GM10248 (cell line): ENCODE measurements around the gene PRKRA.
A peak's percentile ranks its signal among the peaks of the same experiment; 100 is the strongest.

Source experiments
- CTCF ChIA-PET: fragments of 300-600 bp; sonication (Branson Sonifier 250); formaldehyde crosslinking; extraction: SDS; loops from one replicate; lab custom pipeline; 2021; ENCODE audit warnings: antibody characterized with exemption; lab: Yijun Ruan, JAX
- POLR2A ChIA-PET: fragments of 350-650 bp; sonication (Branson Sonifier 250); formaldehyde crosslinking; extraction: SDS; loops from one replicate; lab custom pipeline; 2020; ENCODE audit warnings: antibody characterized with exemption; lab: Yijun Ruan, JAX
- DNase-seq: peaks from one replicate; pipeline ENCODE4 v3.0.0; 2012; ENCODE audit errors: extremely low spot score
- CTCF ChIP-seq: IDR thresholded peaks from 2 replicates; pipeline ENCODE4 v1.5.1; 2012; ENCODE audit warnings: mild to moderate bottlenecking, low read depth; ENCODE audit errors: extremely low read depth, missing control alignments, control extremely low read depth

The PRKRA gene

GRCh38 chr2:178450774-178451525, at the start of gene PRKRA, which contains the start of gene PJVK:
TSS of gene PRKRA (minus strand) at chr2:178451175. CDS start at chr2:178451030, 145 bp downstream.
TSS of gene PJVK (plus strand) at chr2:178451378. CDS start at chr2:178453410, 2,032 bp downstream.
- ChIA-PET POLR2A (interaction anchor here (0.5 to 0.7 kb wide), 4 partner anchors 32 to 315 kb away, joined by 3 to 4 read pairs (median 3); no protein-coding TSS in a partner anchor), CTCF (interaction anchor here (0.7 to 3.5 kb wide), 10 partner anchors 11 to 145 kb away, joined by 3 to 18 read pairs (median 4); no protein-coding TSS in a partner anchor)
- TF ChIP-seq CTCF: no peak
- DNase-seq: peak; percentile 98

DNA sequence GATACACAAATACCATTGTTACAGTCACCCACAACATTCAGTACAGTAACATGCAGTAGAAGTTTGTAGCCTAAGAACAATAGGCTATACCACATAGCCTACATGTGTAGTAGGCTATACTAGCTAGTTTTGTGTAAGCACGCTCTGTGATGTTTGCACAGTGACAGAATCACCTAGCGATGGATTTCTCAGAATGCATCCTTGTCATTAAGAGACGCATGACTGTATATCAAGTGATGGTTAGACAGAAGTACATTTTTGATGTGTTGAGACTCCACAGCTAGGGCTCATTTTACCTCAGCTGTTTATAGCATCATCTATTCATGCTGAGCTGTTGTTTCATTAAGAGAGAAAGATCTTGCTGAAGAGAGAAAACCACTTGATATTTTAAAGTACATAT, 48.7 kb upstream of the PRKRA start:
- no peak for TF ChIP-seq CTCF
- no peak for DNase-seq
- CTCF ChIA-PET: interaction anchor here (1.5 kb wide), 1 partner anchor 17 kb away, joined by 3 read pairs; no protein-coding TSS in a partner anchor
- POLR2A ChIA-PET: no interaction called here

DNA sequence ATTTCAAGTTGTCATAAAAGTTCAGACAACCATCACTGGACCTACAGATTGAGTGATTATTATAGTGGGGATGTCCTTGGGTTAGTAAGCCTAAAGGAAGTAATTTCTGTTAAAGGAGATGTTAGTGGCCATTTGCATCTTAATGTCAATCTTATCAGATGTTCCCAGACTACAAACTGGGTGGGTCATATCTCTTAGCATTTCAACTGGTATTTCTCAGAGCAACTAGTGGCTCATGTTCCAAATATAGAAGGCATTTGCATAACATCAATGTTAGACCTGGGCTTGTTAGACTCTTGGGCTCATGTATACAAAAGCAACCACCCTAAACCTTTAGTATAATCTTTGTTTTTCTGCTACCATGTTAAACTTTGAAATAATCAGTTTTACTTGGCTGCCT, 47.2 kb upstream of the PRKRA start:
- POLR2A ChIA-PET: no interaction called here
- CTCF ChIA-PET: interaction anchor here (1.0 to 1.3 kb wide), 2 partner anchors 10 to 16 kb away, joined by 3 read pairs; no protein-coding TSS in a partner anchor
- no peak for DNase-seq
- no peak for TF ChIP-seq CTCF

DNA sequence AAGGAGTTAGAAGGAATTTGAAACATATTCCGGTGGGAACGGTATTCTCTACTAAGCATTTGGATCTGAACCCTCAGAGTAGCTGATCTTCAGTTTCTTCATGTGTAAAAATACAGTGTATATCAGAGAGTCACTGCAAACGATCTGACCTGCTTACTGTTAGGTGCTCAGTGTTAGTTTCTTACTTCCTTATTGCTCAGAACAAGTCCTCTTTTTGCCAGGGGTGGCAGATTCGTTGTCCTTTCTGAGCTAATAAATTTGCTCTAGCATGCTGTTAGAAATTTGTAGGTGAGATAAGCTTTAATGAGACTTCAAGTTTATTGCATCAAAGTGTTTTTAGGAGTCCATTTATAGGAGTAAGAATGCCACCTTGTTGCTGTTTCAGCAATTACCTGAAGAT, 45.1 kb upstream of the PRKRA start:
- DNase-seq: no peak
- ChIA-PET POLR2A (no interaction called here), CTCF (interaction anchor here (1.2 to 4.0 kb wide), 5 partner anchors 11 to 82 kb away, joined by 3 to 16 read pairs (median 5); no protein-coding TSS in a partner anchor)
- TF ChIP-seq CTCF: no peak

DNA sequence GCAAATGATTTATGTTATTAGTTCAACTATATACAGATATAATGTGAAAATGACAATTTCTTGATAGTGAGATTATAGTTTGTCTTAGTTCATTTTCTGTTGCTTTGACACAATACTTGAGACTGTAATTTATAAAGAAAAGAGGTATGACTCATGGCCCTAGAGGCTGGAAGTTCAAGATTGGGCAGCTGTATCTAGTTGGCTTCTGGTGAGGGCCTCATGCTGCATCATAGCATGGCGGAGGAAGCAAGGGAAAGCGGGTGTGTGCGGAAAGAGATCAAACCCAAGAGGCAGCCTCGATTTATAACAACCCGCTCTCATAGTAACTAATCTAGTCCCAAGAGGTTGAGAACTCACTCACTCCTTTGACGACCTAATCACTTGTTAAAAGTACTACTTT, 40.6 kb upstream of the PRKRA start:
- POLR2A ChIA-PET: no interaction called here
- no peak for TF ChIP-seq CTCF
- no peak for DNase-seq
- CTCF ChIA-PET: interaction anchor here (1.0 to 2.0 kb wide), 2 partner anchors 11 to 33 kb away, joined by 3 to 8 read pairs; no protein-coding TSS in a partner anchor

- TF ChIP-seq CTCF: no peak
- ChIA-PET CTCF (no interaction called here), POLR2A (no interaction called here)
- no peak for DNase-seq
Measured at GRCh38 chr2:178485356-178485755, 34.4 kb upstream of the PRKRA start.
